ENCODE data around the gene CAND1. TPM values are rescaled to one million over a fixed set of nuclear protein-coding genes. Genes with fewer than 3 reads are reported as not detected.

The CAND1 gene
- total and polyA plus RNA-seq, 2 donors (not counting 1 experiment from before 2014, with no cell fraction given) = 14.8 to 108 TPM

DNA sequence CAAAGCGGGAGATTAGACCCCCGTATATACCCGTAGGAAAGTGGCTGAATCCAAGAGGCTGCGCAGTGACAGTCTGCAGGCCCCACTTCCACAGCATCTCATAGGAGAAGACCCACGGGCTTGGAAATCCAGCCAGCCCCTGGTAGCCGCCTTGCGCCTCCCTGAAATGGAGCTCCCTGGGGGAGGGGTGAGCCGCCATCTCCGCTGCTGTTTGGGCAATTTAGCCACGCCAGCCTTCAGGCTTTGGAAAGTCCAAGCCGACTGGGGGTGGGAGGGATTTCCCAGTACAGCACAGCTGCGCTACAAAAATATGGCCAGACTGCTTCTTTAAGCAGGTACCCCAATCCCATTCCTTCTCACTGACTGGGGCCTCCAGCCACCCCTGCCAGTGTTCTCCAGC lies 53.4 kb downstream of the CAND1 start:
- Histone ChIP-seq H3K4me2 (replicated peaks; ENCODE audit: low read depth, low read length, poor library complexity, severe bottlenecking) (no peak overlapping the region), H3K36me3 (replicated peaks in 1 of 2; ENCODE audit: control extremely low read depth in 1 of 2, control insufficient read depth in 1 of 2, extremely low read depth in 1 of 2, insufficient read depth in 2 of 2, low read length in 1 of 2) (no peaks in the 10 kb centered on the region), H3K9me3 (ENCODE audit: control extremely low read depth in 1 of 3, control insufficient read depth in 2 of 3, insufficient read depth in 1 of 3, low read length in 2 of 3) (peaks cover 0 to 14% (median 0%) of the 10 kb centered on the region in 3 donors), H2AFZ (ENCODE audit: insufficient read depth, low read depth, low read length, poor library complexity, severe bottlenecking) (no peak overlapping the region), H3K9ac (ENCODE audit: low read length) (no peak overlapping the region), H3K27me3 (replicated peaks in 1 of 4; ENCODE audit: control extremely low read depth in 1 of 4, control insufficient read depth in 3 of 4, insufficient read depth in 4 of 4, low read length in 3 of 4) (no peaks in the 10 kb centered on the region), H3K79me2 (ENCODE audit: control insufficient read depth, insufficient read depth, low read length) (no peaks in the 10 kb centered on the region), H3K4me3 (ENCODE audit: control extremely low read depth in 1 of 5, extremely low read depth in 1 of 5, insufficient read depth in 1 of 5, low read depth in 2 of 5, low read length in 4 of 5) (no peak overlapping the region), H3K27ac (ENCODE audit: low read length in 2 of 2) (no peak overlapping the region), H3K4me1 (ENCODE audit: control insufficient read depth in 2 of 2, insufficient read depth in 2 of 2, low read length in 2 of 2) (peaks cover 7 to 9% of the 10 kb centered on the region in 2 donors), H4K20me1 (ENCODE audit: control insufficient read depth, insufficient read depth, low read length, poor library complexity, severe bottlenecking) (no peaks in the 10 kb centered on the region)
- 86% methylated on average over 10 of the region's 12 CpGs for WGBS (ENCODE audit: insufficient coverage)
- TF ChIP-seq, protein P1, sequence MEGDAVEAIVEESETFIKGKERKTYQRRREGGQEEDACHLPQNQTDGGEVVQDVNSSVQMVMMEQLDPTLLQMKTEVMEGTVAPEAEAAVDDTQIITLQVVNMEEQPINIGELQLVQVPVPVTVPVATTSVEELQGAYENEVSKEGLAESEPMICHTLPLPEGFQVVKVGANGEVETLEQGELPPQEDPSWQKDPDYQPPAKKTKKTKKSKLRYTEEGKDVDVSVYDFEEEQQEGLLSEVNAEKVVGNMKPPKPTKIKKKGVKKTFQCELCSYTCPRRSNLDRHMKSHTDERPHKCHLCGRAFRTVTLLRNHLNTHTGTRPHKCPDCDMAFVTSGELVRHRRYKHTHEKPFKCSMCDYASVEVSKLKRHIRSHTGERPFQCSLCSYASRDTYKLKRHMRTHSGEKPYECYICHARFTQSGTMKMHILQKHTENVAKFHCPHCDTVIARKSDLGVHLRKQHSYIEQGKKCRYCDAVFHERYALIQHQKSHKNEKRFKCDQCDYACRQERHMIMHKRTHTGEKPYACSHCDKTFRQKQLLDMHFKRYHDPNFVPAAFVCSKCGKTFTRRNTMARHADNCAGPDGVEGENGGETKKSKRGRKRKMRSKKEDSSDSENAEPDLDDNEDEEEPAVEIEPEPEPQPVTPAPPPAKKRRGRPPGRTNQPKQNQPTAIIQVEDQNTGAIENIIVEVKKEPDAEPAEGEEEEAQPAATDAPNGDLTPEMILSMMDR (IDR thresholded peaks at IDR 0.05) = no peak
- TF ChIP-seq EZH2 (IDR thresholded peaks at IDR 0.05; ENCODE audit: borderline replicate concordance, insufficient read depth, low read depth, low read length, poor library complexity, severe bottlenecking) = no peak
- no peak overlapping the region for H3K4me3 Mint-ChIP-seq
- no peaks in the 10 kb centered on the region for H3K9me3 Mint-ChIP-seq (ENCODE audit: insufficient read depth)
- H3K4me1 Mint-ChIP-seq = peaks cover 16% of the 10 kb centered on the region
- intact Hi-C loops (cut with micrococcal nuclease) = no loop called here
- ChIA-PET POLR2A (no interaction called here), CTCF (no interaction called here)
- ATAC-seq (ENCODE audit: low read depth) (no peak), DNase-seq (no peak)
- H3K27me3 Mint-ChIP-seq = no peaks in the 10 kb centered on the region
- H3K27ac Mint-ChIP-seq = no peak overlapping the region

DNA sequence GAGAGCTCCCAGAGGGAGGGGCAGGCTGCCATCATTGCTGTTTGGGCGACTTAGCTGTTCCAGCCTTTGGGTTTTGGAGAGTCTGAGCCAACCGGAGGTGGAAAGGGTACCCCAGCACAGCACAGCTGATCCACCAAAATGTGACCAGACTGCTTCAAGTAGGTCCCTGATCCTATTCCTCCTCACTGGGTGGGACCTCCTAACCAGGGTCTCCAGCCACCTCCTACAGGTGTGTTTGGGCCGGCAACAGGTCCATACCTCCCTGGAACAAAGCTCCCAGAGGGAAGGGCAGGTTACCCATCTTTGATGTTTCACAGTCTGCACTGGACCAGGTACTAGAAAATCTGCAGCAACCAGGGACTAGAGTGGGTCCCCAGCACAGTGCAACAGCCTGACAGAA lies 53.8 kb downstream of the CAND1 start:
- DNase-seq (no peak), ATAC-seq (ENCODE audit: low read depth) (no peak)
- ChIA-PET CTCF (no interaction called here), POLR2A (no interaction called here)
- Histone ChIP-seq H2AFZ (ENCODE audit: insufficient read depth, low read depth, low read length, poor library complexity, severe bottlenecking) (no peak overlapping the region), H3K4me3 (ENCODE audit: control extremely low read depth in 1 of 5, extremely low read depth in 1 of 5, insufficient read depth in 1 of 5, low read depth in 2 of 5, low read length in 4 of 5) (no peak overlapping the region), H3K9me3 (ENCODE audit: control extremely low read depth in 1 of 3, control insufficient read depth in 2 of 3, insufficient read depth in 1 of 3, low read length in 2 of 3) (peaks cover 0 to 14% (median 0%) of the 10 kb centered on the region in 3 donors), H3K27ac (ENCODE audit: low read length in 2 of 2) (no peak overlapping the region), H3K79me2 (ENCODE audit: control insufficient read depth, insufficient read depth, low read length) (no peaks in the 10 kb centered on the region), H3K27me3 (replicated peaks in 1 of 4; ENCODE audit: control extremely low read depth in 1 of 4, control insufficient read depth in 3 of 4, insufficient read depth in 4 of 4, low read length in 3 of 4) (no peaks in the 10 kb centered on the region), H3K36me3 (replicated peaks in 1 of 2; ENCODE audit: control extremely low read depth in 1 of 2, control insufficient read depth in 1 of 2, extremely low read depth in 1 of 2, insufficient read depth in 2 of 2, low read length in 1 of 2) (no peaks in the 10 kb centered on the region), H3K4me1 (ENCODE audit: control insufficient read depth in 2 of 2, insufficient read depth in 2 of 2, low read length in 2 of 2) (peaks cover 7 to 9% of the 10 kb centered on the region in 2 donors), H4K20me1 (ENCODE audit: control insufficient read depth, insufficient read depth, low read length, poor library complexity, severe bottlenecking) (no peaks in the 10 kb centered on the region), H3K4me2 (replicated peaks; ENCODE audit: low read depth, low read length, poor library complexity, severe bottlenecking) (no peak overlapping the region), H3K9ac (ENCODE audit: low read length) (no peak overlapping the region)
- Mint-ChIP-seq H3K27me3 (no peaks in the 10 kb centered on the region), H3K4me3 (no peak overlapping the region), H3K4me1 (peaks cover 16% of the 10 kb centered on the region), H3K27ac (no peak overlapping the region), H3K9me3 (ENCODE audit: insufficient read depth) (no peaks in the 10 kb centered on the region)
- WGBS (ENCODE audit: insufficient coverage) = 100% methylated on average over 3 of the region's 3 CpGs
- TF ChIP-seq EZH2 (IDR thresholded peaks at IDR 0.05; ENCODE audit: borderline replicate concordance, insufficient read depth, low read depth, low read length, poor library complexity, severe bottlenecking) = no peak
- TF ChIP-seq, protein P1 (IDR thresholded peaks at IDR 0.05) = no peak
- intact Hi-C loops (cut with micrococcal nuclease) = no loop called here
